HEK293 (cell line): Measurements from ENCODE around the gene NGB.

Source experiments
- CTCF ChIA-PET: fragments of 350-600 bp; formaldehyde crosslinking; extraction: SDS; loops from one replicate; lab custom pipeline; 2021; ENCODE audit warnings: antibody characterized with exemption; lab: Yijun Ruan, JAX
- POLR2A ChIA-PET: fragments of 300-600 bp; formaldehyde crosslinking; extraction: SDS; loops from one replicate; lab custom pipeline; 2020; ENCODE audit warnings: antibody characterized with exemption, inconsistent platforms; lab: Yijun Ruan, JAX
- H3K27ac ChIP-seq: fragments of 200-500 bp; sonication (Bioruptor generic); 2 replicates; pipeline ENCODE4 v1.5.1; 2014; ENCODE audit warnings: low read depth, low read length, control low read depth, inconsistent platforms; ENCODE audit errors: extremely low read depth
- H3K36me3 ChIP-seq, 2 experiments: fragments of 200-500 bp in 1 of 2; sonication (Bioruptor generic) in 1 of 2; 1 replicate in 1 of 2; 2 replicates in 1 of 2; pipeline ENCODE4 v1.5.1; 2014 to 2017; ENCODE audit warnings: inconsistent platforms in 2 of 2, low read length in 2 of 2; ENCODE audit not compliant: control insufficient read depth in 2 of 2, insufficient read depth in 1 of 2
- H3K4me1 ChIP-seq: fragments of 200-500 bp; sonication (Bioruptor generic); 2 replicates; pipeline ENCODE4 v1.5.1; 2014; ENCODE audit warnings: mild to moderate bottlenecking, low read length, inconsistent platforms; ENCODE audit not compliant: control insufficient read depth, insufficient read depth
- H3K4me3 ChIP-seq: 2 replicates; pipeline ENCODE4 v1.5.1; 2011; ENCODE audit warnings: low read depth, mild to moderate bottlenecking, control low read depth, low read length, moderate library complexity
- H3K9me3 ChIP-seq: fragments of 200-500 bp; sonication (Bioruptor generic); 2 replicates; pipeline ENCODE4 v1.5.1; 2014; ENCODE audit warnings: low read depth, low read length, inconsistent platforms; ENCODE audit not compliant: control insufficient read depth, insufficient read depth
- GLI4 ChIP-seq: fragments of 450-650 bp; formaldehyde crosslinking; IDR thresholded peaks from 2 replicates; pipeline ENCODE4 v1.5.1; 2016; ENCODE audit warnings: missing biosample characterization, missing genetic modification characterization
- HOXC10 ChIP-seq: sonication (generic); formaldehyde crosslinking; IDR thresholded peaks from 2 replicates; pipeline ENCODE4 v1.8.1; 2023; ENCODE audit warnings: mild to moderate bottlenecking, missing genetic modification reagents
- KLF16 ChIP-seq: fragments of 450-650 bp; formaldehyde crosslinking; IDR thresholded peaks from 2 replicates; pipeline ENCODE4 v1.5.1; 2017; ENCODE audit warnings: missing biosample characterization, missing genetic modification characterization
- KLF17 ChIP-seq: fragments of 450-650 bp; formaldehyde crosslinking; IDR thresholded peaks from 2 replicates; pipeline ENCODE4 v1.5.1; 2016; ENCODE audit warnings: missing biosample characterization, missing genetic modification characterization
- KLF8 ChIP-seq: fragments of 450-650 bp; formaldehyde crosslinking; IDR thresholded peaks from 2 replicates; pipeline ENCODE4 v1.5.1; 2016; ENCODE audit warnings: missing biosample characterization, missing genetic modification characterization
- MEIS1 ChIP-seq: sonication (generic); formaldehyde crosslinking; IDR thresholded peaks from 2 replicates; pipeline ENCODE4 v1.8.1; 2022; ENCODE audit warnings: missing genetic modification reagents, mild to moderate bottlenecking, borderline replicate concordance
- SCRT1 ChIP-seq: fragments of 450-650 bp; formaldehyde crosslinking; IDR thresholded peaks from 2 replicates; pipeline ENCODE4 v1.5.1; 2016; ENCODE audit warnings: missing biosample characterization, missing genetic modification characterization, borderline replicate concordance
- TCF7L2 ChIP-seq: IDR thresholded peaks from 2 replicates; pipeline ENCODE4 v1.6.1; 2011; ENCODE audit warnings: low read depth, mild to moderate bottlenecking, inconsistent platforms, low read length, moderate library complexity, borderline replicate concordance
- TSHZ1 ChIP-seq: fragments of 450-650 bp; formaldehyde crosslinking; IDR thresholded peaks from 2 replicates; pipeline ENCODE4 v1.5.1; 2016; ENCODE audit warnings: missing biosample characterization, missing genetic modification characterization, borderline replicate concordance
- ZBTB1 ChIP-seq: fragments of 450-650 bp; formaldehyde crosslinking; IDR thresholded peaks from 2 replicates; pipeline ENCODE4 v1.5.1; 2016; ENCODE audit warnings: missing biosample characterization, missing genetic modification characterization
- ZBTB7A ChIP-seq: fragments of 450-650 bp; formaldehyde crosslinking; IDR thresholded peaks from 2 replicates; pipeline ENCODE4 v1.5.1; 2016; ENCODE audit warnings: low read depth, missing biosample characterization, missing genetic modification characterization
- ZFP69B ChIP-seq: fragments of 450-650 bp; formaldehyde crosslinking; IDR thresholded peaks from 2 replicates; pipeline ENCODE4 v1.5.1; 2016; ENCODE audit warnings: missing biosample characterization, missing genetic modification characterization
- ZNF10 ChIP-seq: fragments of 450-650 bp; formaldehyde crosslinking; IDR thresholded peaks from 2 replicates; pipeline ENCODE4 v1.5.1; 2017; ENCODE audit warnings: missing biosample characterization, missing genetic modification characterization
- ZNF169 ChIP-seq: fragments of 450-650 bp; formaldehyde crosslinking; IDR thresholded peaks from 2 replicates; pipeline ENCODE4 v1.5.1; 2016; ENCODE audit warnings: missing biosample characterization, missing genetic modification characterization
- ZNF175 ChIP-seq: fragments of 450-650 bp; formaldehyde crosslinking; IDR thresholded peaks from 2 replicates; pipeline ENCODE4 v1.5.1; 2016; ENCODE audit warnings: missing biosample characterization, missing genetic modification characterization
- ZNF221 ChIP-seq: fragments of 450-650 bp; formaldehyde crosslinking; IDR thresholded peaks from 2 replicates; pipeline ENCODE4 v1.5.1; 2017; ENCODE audit warnings: missing biosample characterization, missing genetic modification characterization, borderline replicate concordance
- ZNF239 ChIP-seq: fragments of 450-650 bp; formaldehyde crosslinking; IDR thresholded peaks from 2 replicates; pipeline ENCODE4 v1.5.1; 2016; ENCODE audit warnings: missing biosample characterization, missing genetic modification characterization
- ZNF324 ChIP-seq: fragments of 450-650 bp; formaldehyde crosslinking; IDR thresholded peaks from 2 replicates; pipeline ENCODE4 v1.5.1; 2016; ENCODE audit warnings: missing biosample characterization, missing genetic modification characterization
- ZNF366 ChIP-seq: fragments of 450-650 bp; formaldehyde crosslinking; conservative IDR thresholded peaks from 2 replicates; pipeline ENCODE4 v1.5.1; 2016; ENCODE audit warnings: missing biosample characterization, missing genetic modification characterization
- ZNF560 ChIP-seq: fragments of 450-650 bp; formaldehyde crosslinking; IDR thresholded peaks from 2 replicates; pipeline ENCODE4 v1.5.1; 2017; ENCODE audit warnings: missing biosample characterization, missing genetic modification characterization, borderline replicate concordance
- ZNF629 ChIP-seq: fragments of 450-650 bp; formaldehyde crosslinking; IDR thresholded peaks from 2 replicates; pipeline ENCODE4 v1.5.1; 2017; ENCODE audit warnings: missing biosample characterization, missing genetic modification characterization
- ZNF747 ChIP-seq: fragments of 450-650 bp; formaldehyde crosslinking; IDR thresholded peaks from 2 replicates; pipeline ENCODE4 v1.5.1; 2016; ENCODE audit warnings: missing biosample characterization, missing genetic modification characterization
- ZNF768 ChIP-seq: fragments of 450-650 bp; formaldehyde crosslinking; IDR thresholded peaks from 2 replicates; pipeline ENCODE4 v1.5.1; 2018; ENCODE audit warnings: missing biosample characterization, mild to moderate bottlenecking, missing genetic modification characterization
- ZNF785 ChIP-seq: fragments of 450-650 bp; formaldehyde crosslinking; IDR thresholded peaks from 2 replicates; pipeline ENCODE4 v1.5.1; 2016; ENCODE audit warnings: missing biosample characterization, missing genetic modification characterization
- TF ChIP-seq, protein P1 (sequence below): sonication (generic); formaldehyde crosslinking; IDR thresholded peaks from 2 replicates; pipeline ENCODE4 v1.8.1; 2022; ENCODE audit warnings: mild to moderate bottlenecking, moderate library complexity, missing genetic modification reagents
- TF ChIP-seq, protein P2 (sequence below): fragments of 450-650 bp; formaldehyde crosslinking; IDR thresholded peaks from 2 replicates; pipeline ENCODE4 v1.5.1; 2016; ENCODE audit warnings: missing biosample characterization, missing genetic modification characterization

The NGB gene

DNA sequence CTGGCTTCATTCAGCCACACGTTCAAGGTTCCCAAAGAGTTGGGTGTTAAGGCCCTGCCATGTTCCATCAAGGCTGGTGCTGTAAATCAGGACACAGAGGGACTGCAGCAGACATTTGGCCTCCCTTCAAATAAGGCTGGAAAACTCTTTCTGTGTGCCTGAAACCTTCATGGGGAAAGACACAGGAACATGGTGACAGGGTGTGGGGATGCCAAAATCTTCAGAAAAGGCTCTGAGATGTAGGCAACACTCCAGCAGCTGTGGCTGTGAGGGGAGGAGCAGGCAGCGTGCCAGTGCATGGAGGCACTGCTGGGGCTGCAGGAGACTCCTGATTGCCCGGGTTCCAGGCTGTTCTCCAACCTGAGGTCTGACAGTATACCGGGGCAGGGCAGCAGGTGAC lies 34.7 kb upstream of the NGB start:
- CTCF ChIA-PET: interaction anchor here (0.6 to 11.9 kb wide), 4 partner anchors 9 to 154 kb away, joined by 3 to 293 read pairs (median 12); no protein-coding TSS in a partner anchor
- H3K4me3 ChIP-seq: no peak overlapping the region
- H3K36me3 ChIP-seq: peaks cover 0 to 23% of the 10 kb centered on the region in 2 experiments; a peak in 2 of 3 replicates
- H3K9me3 ChIP-seq: no peaks in the 10 kb centered on the region
- TF ChIP-seq ZNF239 (tag by site-specific recombination) (no peak), MEIS1 (CRISPR knock-in tag) (no peak), ZNF169 (tag by site-specific recombination) (no peak), HOXC10 (CRISPR knock-in tag) (no peak), ZNF785 (no peak), ZNF629 (tag by site-specific recombination) (no peak), KLF16 (tag by site-specific recombination) (no peak), GLI4 (tag by site-specific recombination) (no peak), SCRT1 (tag by site-specific recombination) (no peak), ZNF366 (no peak), ZNF747 (tag by site-specific recombination) (no peak), ZNF10 (tag by site-specific recombination) (no peak)
- TF ChIP-seq, protein P1, sequence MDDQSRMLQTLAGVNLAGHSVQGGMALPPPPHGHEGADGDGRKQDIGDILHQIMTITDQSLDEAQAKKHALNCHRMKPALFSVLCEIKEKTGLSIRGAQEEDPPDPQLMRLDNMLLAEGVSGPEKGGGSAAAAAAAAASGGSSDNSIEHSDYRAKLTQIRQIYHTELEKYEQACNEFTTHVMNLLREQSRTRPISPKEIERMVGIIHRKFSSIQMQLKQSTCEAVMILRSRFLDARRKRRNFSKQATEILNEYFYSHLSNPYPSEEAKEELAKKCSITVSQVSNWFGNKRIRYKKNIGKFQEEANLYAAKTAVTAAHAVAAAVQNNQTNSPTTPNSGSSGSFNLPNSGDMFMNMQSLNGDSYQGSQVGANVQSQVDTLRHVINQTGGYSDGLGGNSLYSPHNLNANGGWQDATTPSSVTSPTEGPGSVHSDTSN (CRISPR knock-in tag): no peak
- TF ChIP-seq, protein P2, sequence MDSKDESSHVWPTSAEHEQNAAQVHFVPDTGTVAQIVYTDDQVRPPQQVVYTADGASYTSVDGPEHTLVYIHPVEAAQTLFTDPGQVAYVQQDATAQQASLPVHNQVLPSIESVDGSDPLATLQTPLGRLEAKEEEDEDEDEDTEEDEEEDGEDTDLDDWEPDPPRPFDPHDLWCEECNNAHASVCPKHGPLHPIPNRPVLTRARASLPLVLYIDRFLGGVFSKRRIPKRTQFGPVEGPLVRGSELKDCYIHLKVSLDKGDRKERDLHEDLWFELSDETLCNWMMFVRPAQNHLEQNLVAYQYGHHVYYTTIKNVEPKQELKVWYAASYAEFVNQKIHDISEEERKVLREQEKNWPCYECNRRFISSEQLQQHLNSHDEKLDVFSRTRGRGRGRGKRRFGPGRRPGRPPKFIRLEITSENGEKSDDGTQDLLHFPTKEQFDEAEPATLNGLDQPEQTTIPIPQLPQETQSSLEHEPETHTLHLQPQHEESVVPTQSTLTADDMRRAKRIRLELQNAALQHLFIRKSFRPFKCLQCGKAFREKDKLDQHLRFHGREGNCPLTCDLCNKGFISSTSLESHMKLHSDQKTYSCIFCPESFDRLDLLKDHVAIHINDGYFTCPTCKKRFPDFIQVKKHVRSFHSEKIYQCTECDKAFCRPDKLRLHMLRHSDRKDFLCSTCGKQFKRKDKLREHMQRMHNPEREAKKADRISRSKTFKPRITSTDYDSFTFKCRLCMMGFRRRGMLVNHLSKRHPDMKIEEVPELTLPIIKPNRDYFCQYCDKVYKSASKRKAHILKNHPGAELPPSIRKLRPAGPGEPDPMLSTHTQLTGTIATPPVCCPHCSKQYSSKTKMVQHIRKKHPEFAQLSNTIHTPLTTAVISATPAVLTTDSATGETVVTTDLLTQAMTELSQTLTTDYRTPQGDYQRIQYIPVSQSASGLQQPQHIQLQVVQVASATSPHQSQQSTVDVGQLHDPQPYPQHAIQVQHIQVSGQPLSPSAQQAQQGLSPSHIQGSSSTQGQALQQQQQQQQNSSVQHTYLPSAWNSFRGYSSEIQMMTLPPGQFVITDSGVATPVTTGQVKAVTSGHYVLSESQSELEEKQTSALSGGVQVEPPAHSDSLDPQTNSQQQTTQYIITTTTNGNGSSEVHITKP (tag by site-specific recombination): no peak
- H3K4me1 ChIP-seq: peaks cover 28% of the 10 kb centered on the region
- H3K27ac ChIP-seq: no peak overlapping the region
- POLR2A ChIA-PET: no interaction called here

- H3K4me1 ChIP-seq: peaks cover 28% of the 10 kb centered on the region
- peak overlapping the region; percentile 96 for H3K27ac ChIP-seq
- H3K9me3 ChIP-seq: no peaks in the 10 kb centered on the region
- ChIA-PET POLR2A (interaction anchor here (1.0 to 3.7 kb wide), 7 partner anchors 8 to 491 kb away, joined by 3 to 26 read pairs (median 4); partner anchors contain the start of genes AHSA1, ANGEL1, GSTZ1 and POMT2), CTCF (interaction anchor here (0.5 to 11.9 kb wide), 9 partner anchors 11 to 493 kb away, joined by 3 to 293 read pairs (median 6); partner anchors contain the start of genes SAMD15 and TMED8)
- peaks cover 4 to 35% of the 10 kb centered on the region in 2 experiments; a peak in 2 of 3 replicates for H3K36me3 ChIP-seq
- H3K4me3 ChIP-seq: peak overlapping the region; percentile 18; the same call in 1 of the 2 replicates
- TF ChIP-seq ZNF768 (tag by site-specific recombination) (no peak), TCF7L2 (no peak), ZNF324 (tag by site-specific recombination) (0 out of 2 replicates have a peak, but pooled peaks have one; percentile 20), KLF16 (tag by site-specific recombination) (no peak), ZBTB1 (tag by site-specific recombination) (no peak), KLF8 (tag by site-specific recombination) (peak; percentile 70), ZNF221 (tag by site-specific recombination) (no peak), ZNF560 (no peak), ZNF175 (tag by site-specific recombination) (no peak), TSHZ1 (tag by site-specific recombination) (peak; percentile 62), KLF17 (tag by site-specific recombination) (peak; percentile 92), ZFP69B (tag by site-specific recombination) (peak; percentile 82), ZBTB7A (tag by site-specific recombination) (no peak)
Observed at GRCh38 chr14:77303417-77304156, 32.6 kb upstream of the NGB start.
